BJ (cell line): ENCODE measurements around the gene DLG1. TPM values are rescaled to one million over a fixed set of nuclear protein-coding genes. Genes with fewer than 3 reads are reported as not detected.

ENCODE experiments used
- CTCF ChIA-PET: fragments of 350-600 bp; formaldehyde crosslinking; extraction: SDS; loops from one replicate; lab custom pipeline; 2021; ENCODE audit warnings: antibody characterized with exemption, inconsistent platforms; lab: Yijun Ruan, JAX
- POLR2A ChIA-PET: fragments of 300-600 bp; sonication (Branson Sonifier 250); formaldehyde crosslinking; extraction: SDS; loops from one replicate; lab custom pipeline; 2021; ENCODE audit warnings: antibody characterized with exemption; lab: Charles Lee
- DNase-seq: peaks from one replicate; pipeline ENCODE4 v3.0.0-alpha.2; 2011; ENCODE audit warnings: low read depth
- H3K27me3 ChIP-seq: 2 replicates; pipeline ENCODE4 v1.6.0; 2011; ENCODE audit warnings: low read length; ENCODE audit not compliant: control insufficient read depth, insufficient read depth
- H3K36me3 ChIP-seq: 2 replicates; pipeline ENCODE4 v1.5.1; 2011; ENCODE audit warnings: low read length; ENCODE audit not compliant: control insufficient read depth, insufficient read depth
- H3K4me3 ChIP-seq: 2 replicates; pipeline ENCODE4 v1.5.1; 2011; ENCODE audit warnings: low read depth, mild to moderate bottlenecking, control low read depth, low read length
- polyA plus RNA-seq: library from polyadenylated mRNA; depleted of rRNA; stranded (reverse); fragments of >200 nt; gene quantifications from 2 replicates; pipeline ENCODE4 v1.2.3, GENCODE V29; 2011
- TF ChIP-seq, protein P1 (sequence below): IDR thresholded peaks from 2 replicates; pipeline ENCODE4 v1.5.1; 2011; ENCODE audit warnings: low read depth, mild to moderate bottlenecking, control low read depth, inconsistent platforms, low read length, moderate library complexity; ENCODE audit not compliant: insufficient read depth

DLG1 gene
- polyA plus RNA-seq, 1 experiment = 40.4 TPM

DNA sequence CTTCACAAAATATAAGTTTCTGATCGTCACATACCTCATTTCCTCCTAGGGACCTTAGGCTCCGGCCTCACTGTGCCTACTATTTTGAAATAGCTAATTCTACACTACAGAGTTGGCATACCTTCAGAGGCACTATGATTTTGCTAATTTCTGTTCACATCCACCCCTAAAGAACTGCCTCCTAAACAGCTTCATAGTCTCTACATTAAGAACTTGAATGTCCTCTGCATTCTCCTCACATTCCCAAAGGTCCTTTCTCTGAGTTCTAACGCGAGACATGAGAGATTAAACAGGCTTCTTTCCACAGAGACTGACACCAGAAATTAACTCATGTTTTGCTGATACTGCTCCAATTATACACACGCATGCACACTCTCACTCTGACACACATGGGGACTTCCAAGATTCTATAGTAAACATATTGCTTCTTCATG, 75.5 kb downstream of the DLG1 start:
- no peak overlapping the region for H3K4me3 ChIP-seq
- POLR2A ChIA-PET = no interaction called here

DNA sequence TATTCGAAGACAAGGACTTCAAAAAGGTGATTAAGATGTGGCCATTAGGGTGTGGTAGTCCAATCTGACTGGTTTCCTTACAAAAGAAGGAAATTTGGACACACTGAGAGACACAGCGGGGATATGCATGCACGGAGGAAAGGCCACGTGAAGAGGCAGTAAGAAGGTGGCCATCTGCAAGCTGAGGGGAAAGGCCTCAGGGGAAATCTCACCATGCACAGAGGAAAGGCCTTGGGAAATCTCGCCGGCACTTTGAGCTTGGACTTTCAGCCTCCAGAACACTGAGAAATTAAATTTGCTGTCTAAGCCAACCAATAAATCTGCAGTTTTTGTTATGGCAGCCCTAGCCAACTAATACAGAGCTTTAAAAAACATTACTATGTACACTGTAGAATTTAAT, 78.8 kb downstream of the DLG1 start:
- DNase-seq = no peak
- POLR2A ChIA-PET = no interaction called here
- TF ChIP-seq, protein P1, sequence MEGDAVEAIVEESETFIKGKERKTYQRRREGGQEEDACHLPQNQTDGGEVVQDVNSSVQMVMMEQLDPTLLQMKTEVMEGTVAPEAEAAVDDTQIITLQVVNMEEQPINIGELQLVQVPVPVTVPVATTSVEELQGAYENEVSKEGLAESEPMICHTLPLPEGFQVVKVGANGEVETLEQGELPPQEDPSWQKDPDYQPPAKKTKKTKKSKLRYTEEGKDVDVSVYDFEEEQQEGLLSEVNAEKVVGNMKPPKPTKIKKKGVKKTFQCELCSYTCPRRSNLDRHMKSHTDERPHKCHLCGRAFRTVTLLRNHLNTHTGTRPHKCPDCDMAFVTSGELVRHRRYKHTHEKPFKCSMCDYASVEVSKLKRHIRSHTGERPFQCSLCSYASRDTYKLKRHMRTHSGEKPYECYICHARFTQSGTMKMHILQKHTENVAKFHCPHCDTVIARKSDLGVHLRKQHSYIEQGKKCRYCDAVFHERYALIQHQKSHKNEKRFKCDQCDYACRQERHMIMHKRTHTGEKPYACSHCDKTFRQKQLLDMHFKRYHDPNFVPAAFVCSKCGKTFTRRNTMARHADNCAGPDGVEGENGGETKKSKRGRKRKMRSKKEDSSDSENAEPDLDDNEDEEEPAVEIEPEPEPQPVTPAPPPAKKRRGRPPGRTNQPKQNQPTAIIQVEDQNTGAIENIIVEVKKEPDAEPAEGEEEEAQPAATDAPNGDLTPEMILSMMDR = no peak
- H3K27me3 ChIP-seq = no peaks in the 10 kb centered on the region
- no peaks in the 10 kb centered on the region for H3K36me3 ChIP-seq
- CTCF ChIA-PET = no interaction called here
- no peak overlapping the region for H3K4me3 ChIP-seq

More for the DNA sequence above, 75.5 kb downstream of the DLG1 start:
- TF ChIP-seq, protein P1 = no peak
- no peak for DNase-seq
- Histone ChIP-seq H3K27me3 (no peaks in the 10 kb centered on the region), H3K36me3 (no peaks in the 10 kb centered on the region)
- CTCF ChIA-PET = interaction anchor here (0.6 to 3.2 kb wide), 14 partner anchors 9 to 409 kb away, joined by 3 to 14 read pairs (median 4); no protein-coding TSS in a partner anchor

DNA sequence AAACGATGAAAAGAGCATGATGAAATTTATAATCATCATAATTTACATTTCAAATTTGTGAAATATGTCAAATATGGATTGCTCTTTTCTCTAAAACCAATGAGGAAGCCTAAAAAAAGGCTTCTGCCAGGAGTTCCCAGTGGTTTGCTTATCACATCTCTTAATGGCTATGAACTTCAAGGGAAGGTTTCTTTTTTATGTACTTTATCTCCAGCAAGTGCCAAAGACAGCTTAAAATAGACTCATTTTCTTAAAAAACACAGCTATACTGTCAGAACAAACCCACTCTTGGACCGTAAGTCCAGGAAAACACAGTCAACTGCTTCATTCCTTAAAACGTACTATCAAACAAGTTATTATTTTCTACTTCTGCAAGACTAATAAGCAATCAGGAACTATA, 80.2 kb downstream of the DLG1 start:
- CTCF ChIA-PET = no interaction called here
- Histone ChIP-seq H3K27me3 (no peaks in the 10 kb centered on the region), H3K36me3 (no peaks in the 10 kb centered on the region), H3K4me3 (no peak overlapping the region)
- DNase-seq = no peak
- POLR2A ChIA-PET = no interaction called here
- TF ChIP-seq, protein P1 = no peak

DNA sequence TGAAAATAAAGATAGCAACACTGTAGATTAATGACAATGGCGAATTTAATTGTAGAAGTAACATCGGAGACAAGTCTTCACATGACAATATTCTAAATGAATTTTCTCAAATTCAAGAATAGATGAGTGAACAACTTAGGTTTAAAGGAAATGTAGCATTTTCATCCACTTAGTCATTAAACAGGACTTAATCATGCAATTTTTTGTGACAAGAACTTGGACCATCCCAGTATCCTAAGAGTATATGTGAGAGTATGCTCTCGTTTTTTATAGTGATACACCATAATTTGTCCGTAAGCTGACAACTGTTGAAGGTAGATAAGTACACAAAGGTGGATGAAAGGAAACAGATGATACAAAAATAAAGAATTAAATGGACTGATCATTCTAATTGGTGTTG, 81.5 kb downstream of the DLG1 start:
- POLR2A ChIA-PET = interaction anchor here (0.6 kb wide), 1 partner anchor 250 kb away, joined by 4 read pairs; no protein-coding TSS in a partner anchor
- Histone ChIP-seq H3K36me3 (no peaks in the 10 kb centered on the region), H3K27me3 (no peaks in the 10 kb centered on the region), H3K4me3 (no peak overlapping the region)
- TF ChIP-seq, protein P1 = no peak
- DNase-seq = no peak
- CTCF ChIA-PET = no interaction called here

DNA sequence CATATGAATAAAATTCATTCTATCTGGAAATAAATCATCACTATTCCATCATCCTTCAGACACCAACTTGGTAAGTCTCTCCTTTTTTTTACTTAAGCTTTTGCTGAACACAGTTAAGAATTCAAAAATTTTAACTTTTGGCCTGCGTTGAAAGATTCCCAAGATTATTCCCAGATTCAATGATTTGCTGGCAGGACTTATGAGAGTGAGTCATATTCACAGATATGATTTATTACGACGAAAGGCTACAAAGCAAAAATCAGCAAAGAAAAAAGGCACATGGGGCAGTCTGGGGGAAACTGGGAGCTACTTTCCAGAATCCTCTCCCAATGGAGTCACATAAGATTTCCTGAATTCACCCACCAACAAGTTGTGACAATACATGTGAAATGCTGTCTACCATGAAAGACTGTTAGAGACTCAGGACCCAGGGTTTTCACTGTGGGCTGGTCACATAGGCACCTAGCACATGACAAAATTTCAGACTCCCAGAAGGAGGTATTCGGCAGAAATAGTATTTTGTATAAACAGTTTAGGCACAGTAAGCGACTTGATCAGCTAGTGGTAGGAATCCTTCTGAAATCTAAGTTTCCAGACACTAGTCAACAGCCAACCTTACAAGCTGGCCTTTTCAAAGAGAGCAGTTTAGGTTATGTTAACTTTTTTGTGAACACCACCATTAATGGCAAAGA, 82.1 kb downstream of the DLG1 start:
- DNase-seq = peak; percentile 39
- H3K36me3 ChIP-seq = no peaks in the 10 kb centered on the region
- TF ChIP-seq, protein P1 = no peak
- ChIA-PET CTCF (interaction anchor here (0.6 kb wide), 1 partner anchor 307 kb away, joined by 3 read pairs; no protein-coding TSS in a partner anchor), POLR2A (no interaction called here)
- no peak overlapping the region for H3K4me3 ChIP-seq
- H3K27me3 ChIP-seq = no peaks in the 10 kb centered on the region
